K562 (cell line): ENCODE measurements around the gene EML1. TPM values are rescaled to one million over a fixed set of nuclear protein-coding genes. Genes with fewer than 3 reads are reported as not detected.
"Not testable (repeated sequence)": the region's sequence is repeated elsewhere in the genome, so short reads cannot be mapped to it uniquely, and the experiment has no call there.

Experiments used
- ATAC-seq: fragments of 200-7000 bp; cut with Tn5 transposase; 3 replicates; pipeline ENCODE4 v1.9.1; 2020; ENCODE audit warnings: moderate library complexity
- BruUV-seq: library from RNA; stranded (reverse); fragments of 400-500 nt; replicated peaks from 2 replicates; lab custom pipeline; 2021; lab: Mats Ljungman, UMichigan
- CTCF ChIA-PET: fragments of 300-600 bp; formaldehyde crosslinking; extraction: SDS; loops from one replicate; lab custom pipeline; 2021; ENCODE audit warnings: low intra/inter-chr PET ratio; lab: Yijun Ruan, JAX
- POLR2A ChIA-PET: fragments of 300-600, 350-650 bp; sonication (Branson Sonifier 250); formaldehyde crosslinking; extraction: SDS; loops from one replicate; lab custom pipeline; 2021; ENCODE audit warnings: antibody characterized with exemption, inconsistent platforms; lab: Yijun Ruan, JAX
- DNase-seq, 4 experiments: peaks; one replicate each; pipeline versions ENCODE4 v3.0.0 to v3.0.0-alpha.2; 2011 to 2018; ENCODE audit warnings: low spot score in 3 of 4, mixed read lengths in 3 of 4; ENCODE audit errors: extremely low read depth in 1 of 4
- FAIRE-seq: peaks from 2 replicates; lab custom pipeline; 2011; peaks lifted over from hg19 to GRCh38; lab: Jason Lieb, UNC
- H2AFZ ChIP-seq: 2 replicates; pipeline ENCODE4 v1.6.0; 2011; ENCODE audit warnings: low read depth, low read length, control low read depth, inconsistent platforms
- H3K27ac ChIP-seq: fragments of 200-600 bp; 3 replicates; pipeline ENCODE4 v1.8.0; 2011; ENCODE audit warnings: low read depth, mild to moderate bottlenecking, control low read depth, inconsistent platforms, low read length, moderate library complexity, mixed read lengths; ENCODE audit errors: extremely low read depth
- H3K27me3 ChIP-seq, 2 experiments: fragments of 300-600 bp in 1 of 2; 2 replicates in 1 of 2; 3 replicates in 1 of 2; pipeline versions ENCODE4 v1.6.0 to v1.8.0; 2011; ENCODE audit warnings: inconsistent platforms in 2 of 2, low read length in 2 of 2, mild to moderate bottlenecking in 1 of 2, mixed read lengths in 1 of 2, moderate library complexity in 1 of 2; ENCODE audit not compliant: control insufficient read depth in 2 of 2, insufficient read depth in 2 of 2
- H3K36me3 ChIP-seq: fragments of 300-600 bp; 3 replicates; pipeline ENCODE4 v1.8.0; 2011; ENCODE audit warnings: mild to moderate bottlenecking, low read length, inconsistent platforms; ENCODE audit not compliant: control insufficient read depth, insufficient read depth
- H3K4me1 ChIP-seq, 2 experiments: fragments of 200-600 bp in 1 of 2; replicated peaks in 1 of 2; 2 replicates in 1 of 2; 3 replicates in 1 of 2; pipeline versions ENCODE4 v1.5.1 to v1.8.0; 2011; ENCODE audit warnings: inconsistent platforms in 2 of 2, low read length in 2 of 2, mild to moderate bottlenecking in 1 of 2, mixed read lengths in 1 of 2, moderate library complexity in 1 of 2; ENCODE audit not compliant: control insufficient read depth in 2 of 2, insufficient read depth in 2 of 2
- H3K4me2 ChIP-seq: 2 replicates; pipeline ENCODE4 v1.6.1; 2011; ENCODE audit warnings: low read length, control low read depth, inconsistent platforms, mixed read lengths; ENCODE audit not compliant: insufficient read depth
- H3K4me3 ChIP-seq: fragments of 200-600 bp; sonication (generic), shearing (Covaris generic); 2 replicates; pipeline ENCODE4 v1.5.1; 2016; ENCODE audit warnings: control low read depth, inconsistent platforms
- H3K79me2 ChIP-seq: fragments of 200-600 bp; 3 replicates; pipeline ENCODE4 v1.8.0; 2011; ENCODE audit warnings: low read length, inconsistent platforms; ENCODE audit not compliant: control insufficient read depth, insufficient read depth
- H3K9ac ChIP-seq, 2 experiments: 2 replicates each; pipeline versions ENCODE4 v1.6.0 to v1.6.1; 2011; ENCODE audit warnings: low read depth in 2 of 2, low read length in 2 of 2, control low read depth in 1 of 2, inconsistent platforms in 1 of 2, mild to moderate bottlenecking in 1 of 2, mixed read lengths in 1 of 2; ENCODE audit not compliant: insufficient read depth in 1 of 2
- H3K9me1 ChIP-seq: one replicate; pipeline ENCODE4 v1.6.0; 2011; ENCODE audit warnings: inconsistent platforms, mild to moderate bottlenecking, low read length, moderate library complexity; ENCODE audit not compliant: control insufficient read depth, insufficient read depth
- H3K9me3 ChIP-seq: replicated peaks from 2 replicates; pipeline ENCODE4 v1.5.1; 2011; ENCODE audit warnings: low read depth, low read length, inconsistent platforms; ENCODE audit not compliant: control insufficient read depth, insufficient read depth
- H4K20me1 ChIP-seq: replicated peaks from 2 replicates; pipeline ENCODE4 v1.6.1; 2011; ENCODE audit warnings: low read length, inconsistent platforms, mixed read lengths; ENCODE audit not compliant: control insufficient read depth, insufficient read depth
- CCNT2 ChIP-seq: IDR thresholded peaks from 2 replicates; pipeline ENCODE4 v1.6.1; 2011; ENCODE audit warnings: borderline replicate concordance, low read depth, mild to moderate bottlenecking, moderate library complexity, mixed read lengths, low read length; ENCODE audit not compliant: insufficient read length; ENCODE audit errors: extremely low read depth
- ETS2 ChIP-seq: IDR thresholded peaks from 2 replicates; pipeline ENCODE4 v1.6.1; 2016; ENCODE audit warnings: borderline replicate concordance, missing genetic modification characterization, mild to moderate bottlenecking, moderate library complexity, missing compliant biosample characterization; ENCODE audit not compliant: poor library complexity, severe bottlenecking
- NELFE ChIP-seq: IDR thresholded peaks from 2 replicates; pipeline ENCODE4 v1.6.1; 2011; ENCODE audit warnings: mild to moderate bottlenecking; ENCODE audit not compliant: insufficient read depth, insufficient read length
- RBM39 ChIP-seq: fragments of 200-400 bp; formaldehyde crosslinking; optimal IDR thresholded peaks from 2 replicates; pipeline ENCODE3; 2018; ENCODE audit warnings: low read depth, low read length
- SIRT6 ChIP-seq: IDR thresholded peaks from one replicate; pipeline ENCODE4 v1.6.1; 2012; ENCODE audit warnings: low read depth, mild to moderate bottlenecking, control low read depth, inconsistent platforms, low read length, moderate library complexity
- ZFP30 ChIP-seq: fragments of 250-450 bp; sonication (Bioruptor Pico); IDR thresholded peaks from 2 replicates; pipeline ENCODE4 v1.8.0; 2022; ENCODE audit warnings: moderate library complexity, mild to moderate bottlenecking, inconsistent platforms, borderline replicate concordance
- ZNF12 ChIP-seq: sonication (generic); formaldehyde crosslinking; IDR thresholded peaks from 2 replicates; pipeline ENCODE4 v1.4.0; 2020; ENCODE audit warnings: mild to moderate bottlenecking, missing genetic modification reagents
- ZNF431 ChIP-seq: sonication (generic); formaldehyde crosslinking; IDR thresholded peaks from 2 replicates; pipeline ENCODE4 v1.8.0; 2022; ENCODE audit warnings: mild to moderate bottlenecking, missing genetic modification reagents
- WGBS: fragments of 100-300 bp; shearing (Covaris generic); methylation state at CpG from one replicate; pipeline ENCODE4 v1.1.6; 2016; ENCODE audit warnings: low coverage, mixed read lengths; ENCODE audit not compliant: insufficient coverage; ENCODE audit errors: missing lambda C conversion rate; 5-methylcytosine and 5-hydroxymethylcytosine counted together
- in situ Hi-C: fragments of 300-500 bp; cut with MboI; formaldehyde crosslinking; loops from 4 replicates; pipeline ENCODE4 v1.15.0; 2018; ENCODE audit warnings: inconsistent platforms, mixed read lengths
- intact Hi-C: fragments of 100-400 bp; cut with micrococcal nuclease; formaldehyde crosslinking; loops from 2 replicates; pipeline ENCODE4 v1.14.2; 2022
- polyA plus RNA-seq, 8 experiments: library from polyadenylated mRNA; depleted of rRNA in 4 of 8; stranded (reverse) in 5 of 8; unstranded in 3 of 8; fragments of >200 nt; fragmentation: Nextera tagmentation in 2 of 8; fragmentation: Illumina TruSeq in 1 of 8; extraction: Ambion mirVana in 2 of 8; extraction: Trizol in 1 of 8; gene quantifications; 2 replicates each; pipeline versions ENCODE4 v1.2.1 to v1.2.3, GENCODE V29; 2011 to 2014; ENCODE audit warnings: inconsistent platforms in 1 of 8, missing spikeins in 1 of 8
- total RNA-seq, 7 experiments: library from RNA; depleted of rRNA in 6 of 7; stranded (reverse); fragments of >200 nt in 6 of 7; fragmentation: Illumina TruSeq in 2 of 7; extraction: Trizol in 2 of 7; gene quantifications; 2 replicates each; pipeline versions ENCODE4 v1.2.1 to v1.2.3, GENCODE V29; 2011 to 2021; ENCODE audit warnings: low replicate concordance in 1 of 7
- TF ChIP-seq, protein P1 (sequence below), 2 experiments: fragments of 450-650 bp in 1 of 2; sonication (generic) in 1 of 2; formaldehyde crosslinking in 1 of 2; IDR thresholded peaks in 1 of 2; conservative IDR thresholded peaks in 1 of 2; 2 replicates each; pipeline versions ENCODE4 v1.6.1 to v1.8.1; 2016 to 2023; ENCODE audit warnings: mild to moderate bottlenecking in 2 of 2, moderate library complexity in 2 of 2, inconsistent platforms in 1 of 2, missing genetic modification reagents in 1 of 2
- TF ChIP-seq, protein P2 (sequence below): sonication (generic); formaldehyde crosslinking; IDR thresholded peaks from 2 replicates; pipeline ENCODE4 v1.8.1; 2023; ENCODE audit warnings: mild to moderate bottlenecking, missing genetic modification reagents

Gene EML1
- total and polyA plus RNA-seq, 9 of the 15 experiments (the other 6 are each of a cell fraction or from before 2014, with no cell fraction given), result 0.01 to 0.35 (median 0.07) TPM; not detected in 2

DNA sequence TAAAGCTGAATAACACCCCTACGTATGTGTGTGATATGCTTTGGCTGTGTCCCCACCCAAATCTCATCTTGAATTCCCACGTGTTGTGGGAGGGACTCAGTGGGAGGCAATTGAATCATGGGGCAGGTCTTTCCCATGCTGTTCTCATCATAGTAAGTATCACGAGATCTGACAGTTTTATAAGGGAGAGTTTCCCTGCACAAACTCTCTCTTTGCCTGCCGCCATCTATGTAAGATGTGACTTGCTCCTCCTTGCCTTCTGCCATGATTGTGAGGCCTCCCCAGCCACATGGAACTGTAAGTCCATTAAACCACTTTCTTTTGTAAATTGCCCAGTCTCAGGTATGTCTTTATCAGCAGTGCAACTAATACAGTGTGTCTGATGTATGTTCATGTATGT lies 30.3 kb upstream of the EML1 start:
- BruUV-seq, DNase-seq, H3K9me3 ChIP-seq, H3K4me1 ChIP-seq, H3K27ac ChIP-seq, H2AFZ ChIP-seq, CTCF ChIA-PET, H3K9me1 ChIP-seq, H3K9ac ChIP-seq, in situ Hi-C loops, ATAC-seq, H4K20me1 ChIP-seq, H3K79me2 ChIP-seq, H3K4me3 ChIP-seq, H3K4me2 ChIP-seq, POLR2A ChIA-PET, H3K36me3 ChIP-seq, intact Hi-C loops, FAIRE-seq: not testable (repeated sequence)
- H3K27me3 ChIP-seq, result peaks cover 6 to 44% of the 10 kb centered on the region in 2 experiments; a peak in 4 of 5 replicates
- TF ChIP-seq ZNF431 (CRISPR knock-in tag), result peak; percentile 62; the same call in 1 of the 2 replicates
- 11% methylated on average over 4 of the region's 4 CpGs for WGBS

DNA sequence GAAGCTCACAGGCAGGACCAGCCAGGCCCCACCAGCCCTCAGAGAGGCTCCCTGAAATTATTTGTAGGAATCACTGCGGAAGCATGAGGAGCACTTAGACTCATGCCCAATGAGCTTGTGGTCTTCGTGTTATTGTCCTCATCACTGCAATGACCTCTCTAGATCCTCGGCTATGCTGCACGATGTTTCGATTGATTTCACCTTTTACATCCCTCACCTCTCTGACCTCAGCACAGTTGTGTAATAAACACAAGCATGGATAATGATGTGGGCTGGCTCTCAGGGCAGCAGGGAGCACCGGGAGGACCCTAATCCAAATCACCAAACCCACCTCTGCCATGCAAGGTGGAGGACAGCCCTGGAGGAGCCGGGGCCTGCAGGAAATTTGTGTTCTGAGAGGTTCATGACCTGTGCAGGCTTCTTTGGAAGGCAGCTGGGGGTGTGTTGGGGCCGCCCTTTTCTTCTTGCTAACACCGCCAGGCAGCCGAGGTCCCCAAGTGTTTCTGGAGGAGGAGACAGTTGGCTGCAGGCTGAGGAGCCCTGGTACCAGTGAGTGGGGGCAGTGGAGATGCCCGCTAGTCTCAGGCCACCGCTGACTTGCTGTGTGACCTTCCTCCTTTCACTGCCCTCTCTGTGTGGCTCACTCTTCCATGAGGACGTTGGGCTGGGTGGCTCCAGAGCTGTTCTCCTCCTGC lies 29.5 kb upstream of the EML1 start:
- H3K36me3 ChIP-seq, result no peaks in the 10 kb centered on the region
- no peaks in the 10 kb centered on the region for H3K4me1 ChIP-seq
- ChIA-PET CTCF (no interaction called here), POLR2A (interaction anchor here (1.0 kb wide), 2 partner anchors 12 to 131 kb away, joined by 3 read pairs; no protein-coding TSS in a partner anchor)
- no peaks in the 10 kb centered on the region for H4K20me1 ChIP-seq
- H3K9me1 ChIP-seq, result no peaks in the 10 kb centered on the region
- no peaks in the 10 kb centered on the region for H3K9me3 ChIP-seq
- ATAC-seq (no peak), FAIRE-seq (no peak), DNase-seq (no peak)
- 1% methylated on average over 7 of the region's 13 CpGs for WGBS
- BruUV-seq, result no TSS peak
- H3K9ac ChIP-seq, result no peak overlapping the region
- H3K27ac ChIP-seq, result no peak overlapping the region
- H3K4me2 ChIP-seq, result no peak overlapping the region
- intact Hi-C loops, result no loop called here
- in situ Hi-C loops, result no loop called here
- peaks cover 3 to 43% of the 10 kb centered on the region in 2 experiments; a peak in 3 of 5 replicates for H3K27me3 ChIP-seq
- no peak overlapping the region for H3K4me3 ChIP-seq
- H2AFZ ChIP-seq, result no peak overlapping the region
- no peaks in the 10 kb centered on the region for H3K79me2 ChIP-seq
- no peak for TF ChIP-seq ZFP30 (CRISPR knock-in tag)
- TF ChIP-seq, protein P1, sequence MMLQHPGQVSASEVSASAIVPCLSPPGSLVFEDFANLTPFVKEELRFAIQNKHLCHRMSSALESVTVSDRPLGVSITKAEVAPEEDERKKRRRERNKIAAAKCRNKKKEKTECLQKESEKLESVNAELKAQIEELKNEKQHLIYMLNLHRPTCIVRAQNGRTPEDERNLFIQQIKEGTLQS (IDR thresholded peaks at IDR 0.05), result no peak
- TF ChIP-seq, protein P1 (CRISPR knock-in tag; conservative IDR thresholded peaks at IDR 0.05), result no peak
- no peak for TF ChIP-seq NELFE
- TF ChIP-seq RBM39, result no peak
- no peak for TF ChIP-seq ETS2 (tag)
- no peak for TF ChIP-seq CCNT2
- TF ChIP-seq SIRT6, result no peak
- TF ChIP-seq ZNF12 (CRISPR knock-in tag), result no peak
- TF ChIP-seq, protein P2, sequence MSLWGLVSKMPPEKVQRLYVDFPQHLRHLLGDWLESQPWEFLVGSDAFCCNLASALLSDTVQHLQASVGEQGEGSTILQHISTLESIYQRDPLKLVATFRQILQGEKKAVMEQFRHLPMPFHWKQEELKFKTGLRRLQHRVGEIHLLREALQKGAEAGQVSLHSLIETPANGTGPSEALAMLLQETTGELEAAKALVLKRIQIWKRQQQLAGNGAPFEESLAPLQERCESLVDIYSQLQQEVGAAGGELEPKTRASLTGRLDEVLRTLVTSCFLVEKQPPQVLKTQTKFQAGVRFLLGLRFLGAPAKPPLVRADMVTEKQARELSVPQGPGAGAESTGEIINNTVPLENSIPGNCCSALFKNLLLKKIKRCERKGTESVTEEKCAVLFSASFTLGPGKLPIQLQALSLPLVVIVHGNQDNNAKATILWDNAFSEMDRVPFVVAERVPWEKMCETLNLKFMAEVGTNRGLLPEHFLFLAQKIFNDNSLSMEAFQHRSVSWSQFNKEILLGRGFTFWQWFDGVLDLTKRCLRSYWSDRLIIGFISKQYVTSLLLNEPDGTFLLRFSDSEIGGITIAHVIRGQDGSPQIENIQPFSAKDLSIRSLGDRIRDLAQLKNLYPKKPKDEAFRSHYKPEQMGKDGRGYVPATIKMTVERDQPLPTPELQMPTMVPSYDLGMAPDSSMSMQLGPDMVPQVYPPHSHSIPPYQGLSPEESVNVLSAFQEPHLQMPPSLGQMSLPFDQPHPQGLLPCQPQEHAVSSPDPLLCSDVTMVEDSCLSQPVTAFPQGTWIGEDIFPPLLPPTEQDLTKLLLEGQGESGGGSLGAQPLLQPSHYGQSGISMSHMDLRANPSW (CRISPR knock-in tag), result no peak
